ENCODE data around the gene C10orf53.

- no peak for TF ChIP-seq POLR2A (IDR thresholded peaks at IDR 0.05; ENCODE audit: low read depth, low read length)
- TF ChIP-seq POU2F2 (IDR thresholded peaks at IDR 0.05; ENCODE audit: low read depth, low read length): no peak
Observed at GRCh38 chr10:49707585-49707984, 28.1 kb downstream of the C10orf53 start.
